Activated naive CD8-positive, alpha-beta T cell (primary cell): ENCODE measurements around the gene ASCC1.

ENCODE experiments used
- H3K27ac Mint-ChIP-seq: one replicate; pipeline ENCODE4 v1.8.0; 2021; ENCODE audit warnings: mixed read lengths
- H3K27me3 Mint-ChIP-seq: one replicate; pipeline ENCODE4 v1.8.0; 2021; ENCODE audit warnings: mixed read lengths
- H3K36me3 Mint-ChIP-seq: one replicate; pipeline ENCODE4 v1.8.0; 2021; ENCODE audit warnings: mixed read lengths
- H3K4me1 Mint-ChIP-seq: one replicate; pipeline ENCODE4 v1.8.0; 2021; ENCODE audit warnings: low read depth, mixed read lengths
- H3K4me3 Mint-ChIP-seq: one replicate; pipeline ENCODE4 v1.8.0; 2021; ENCODE audit warnings: mild to moderate bottlenecking, mixed read lengths
- H3K9me3 Mint-ChIP-seq: one replicate; pipeline ENCODE4 v1.8.0; 2021; ENCODE audit warnings: low read depth, mixed read lengths

Gene ASCC1

GRCh38 chr10:72066318-72067284 is 149.5 kb downstream of the ASCC1 start:
- H3K9me3 Mint-ChIP-seq, result no peaks in the 10 kb centered on the region
- no peak overlapping the region for H3K4me3 Mint-ChIP-seq
- peaks cover 3% of the 10 kb centered on the region for H3K36me3 Mint-ChIP-seq
- peak overlapping the region; percentile 73 for H3K27ac Mint-ChIP-seq
- H3K4me1 Mint-ChIP-seq, result peaks cover 31% of the 10 kb centered on the region
- H3K27me3 Mint-ChIP-seq, result no peaks in the 10 kb centered on the region

- peaks cover 21% of the 10 kb centered on the region for H3K4me1 Mint-ChIP-seq
- no peak overlapping the region for H3K4me3 Mint-ChIP-seq
- no peaks in the 10 kb centered on the region for H3K9me3 Mint-ChIP-seq
- H3K27ac Mint-ChIP-seq, result peak overlapping the region; percentile 34
- H3K36me3 Mint-ChIP-seq, result no peaks in the 10 kb centered on the region
- no peaks in the 10 kb centered on the region for H3K27me3 Mint-ChIP-seq
Measured at GRCh38 chr10:72065439-72066025, 150.5 kb downstream of the ASCC1 start.

- Mint-ChIP-seq H3K4me1 (peaks cover 26% of the 10 kb centered on the region), H3K9me3 (no peaks in the 10 kb centered on the region), H3K27ac (peak overlapping the region; percentile 79), H3K4me3 (no peak overlapping the region), H3K36me3 (no peaks in the 10 kb centered on the region), H3K27me3 (no peaks in the 10 kb centered on the region)
Measured at GRCh38 chr10:72063703-72064391, 152.2 kb downstream of the ASCC1 start.

GRCh38 chr10:72062832-72063702 is 153.0 kb downstream of the ASCC1 start:
- Mint-ChIP-seq H3K27ac (peak overlapping the region; percentile 79), H3K27me3 (no peaks in the 10 kb centered on the region), H3K4me3 (no peak overlapping the region), H3K36me3 (no peaks in the 10 kb centered on the region), H3K9me3 (no peaks in the 10 kb centered on the region), H3K4me1 (peaks cover 31% of the 10 kb centered on the region)

DNA sequence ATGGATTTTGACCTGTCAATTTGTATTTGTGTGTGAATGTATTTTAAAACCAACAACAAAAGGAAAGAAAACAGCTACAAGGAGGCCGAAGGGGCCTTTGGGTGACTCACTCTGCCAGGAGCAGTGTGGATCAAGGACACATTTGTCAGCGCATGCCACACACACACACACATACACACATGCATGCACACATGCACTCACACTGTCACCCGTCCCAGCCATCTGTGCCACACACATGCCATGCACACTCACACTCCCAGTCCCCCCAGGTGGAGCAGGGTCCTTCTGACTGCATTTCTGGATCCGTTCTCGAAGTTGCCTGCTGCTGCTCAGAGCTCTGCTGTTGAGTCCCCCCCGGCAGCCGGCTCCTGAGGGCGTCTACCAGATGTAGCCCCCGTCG is 153.7 kb downstream of the ASCC1 start:
- Mint-ChIP-seq H3K4me1 (peaks cover 36% of the 10 kb centered on the region), H3K36me3 (no peaks in the 10 kb centered on the region), H3K27ac (peak overlapping the region; percentile 84), H3K27me3 (no peaks in the 10 kb centered on the region), H3K9me3 (no peaks in the 10 kb centered on the region), H3K4me3 (no peak overlapping the region)

GRCh38 chr10:72061930-72062329 is 154.1 kb downstream of the ASCC1 start:
- Mint-ChIP-seq H3K4me1 (peaks cover 38% of the 10 kb centered on the region), H3K27me3 (no peaks in the 10 kb centered on the region), H3K4me3 (no peak overlapping the region), H3K9me3 (no peaks in the 10 kb centered on the region), H3K36me3 (no peaks in the 10 kb centered on the region), H3K27ac (peak overlapping the region; percentile 84)

- Mint-ChIP-seq H3K4me1 (peaks cover 38% of the 10 kb centered on the region), H3K36me3 (no peaks in the 10 kb centered on the region), H3K27me3 (no peaks in the 10 kb centered on the region), H3K4me3 (no peak overlapping the region), H3K9me3 (no peaks in the 10 kb centered on the region), H3K27ac (peak overlapping the region; percentile 77)
Measured at GRCh38 chr10:72061491-72061890, 154.6 kb downstream of the ASCC1 start.

DNA sequence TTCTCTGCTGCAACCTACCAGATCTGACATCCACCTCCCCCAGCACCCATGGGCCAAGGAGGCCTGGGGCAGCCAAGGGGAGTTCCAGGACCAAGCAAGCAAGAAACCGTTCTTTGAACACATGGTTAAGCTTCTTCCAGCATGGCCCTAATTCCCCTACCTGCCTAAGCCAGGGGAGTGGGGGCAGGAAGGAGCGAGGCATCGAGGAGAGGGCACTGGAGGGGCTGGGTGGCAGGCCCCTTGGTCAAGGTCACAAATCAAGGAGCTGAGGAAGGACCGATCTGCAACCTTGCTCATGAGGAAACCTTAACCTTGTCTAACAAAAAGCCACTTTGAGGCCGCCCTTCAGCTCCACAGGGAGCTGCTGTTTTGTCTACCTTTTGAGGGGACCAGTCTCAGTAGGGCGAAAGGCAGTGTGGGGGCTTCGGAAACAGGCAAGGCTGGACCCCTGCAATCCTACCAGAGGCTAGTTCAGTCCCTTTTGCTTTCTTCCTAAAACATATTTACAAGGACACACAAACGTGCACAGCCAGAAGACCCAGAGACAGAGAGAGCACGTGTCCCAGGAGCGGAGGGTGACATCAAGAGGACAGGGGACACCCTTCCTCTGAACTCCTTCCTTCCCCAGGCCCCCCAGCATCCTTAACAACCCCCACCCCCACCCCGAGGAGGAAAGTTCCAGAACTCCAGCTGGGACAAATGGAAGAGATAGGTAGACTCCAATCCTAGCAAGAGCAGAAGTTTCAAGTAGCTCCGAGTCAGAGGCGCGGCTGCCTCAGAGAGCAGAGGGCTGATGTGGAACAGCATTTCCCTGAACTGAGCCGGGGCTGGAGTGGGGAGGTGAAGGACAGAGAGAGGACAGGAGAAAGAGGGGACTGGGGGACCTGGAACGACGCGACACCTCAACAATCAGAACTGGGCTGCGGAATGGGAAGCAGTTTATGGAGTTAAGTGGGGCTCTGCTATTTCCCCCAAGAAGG is 155.9 kb downstream of the ASCC1 start:
- H3K9me3 Mint-ChIP-seq, result no peaks in the 10 kb centered on the region
- H3K27me3 Mint-ChIP-seq, result no peaks in the 10 kb centered on the region
- H3K4me1 Mint-ChIP-seq, result peaks cover 38% of the 10 kb centered on the region
- no peak overlapping the region for H3K4me3 Mint-ChIP-seq
- peak overlapping the region; percentile 77 for H3K27ac Mint-ChIP-seq
- H3K36me3 Mint-ChIP-seq, result no peaks in the 10 kb centered on the region

GRCh38 chr10:72058989-72059842 is 156.9 kb downstream of the ASCC1 start:
- H3K9me3 Mint-ChIP-seq, result no peaks in the 10 kb centered on the region
- H3K4me3 Mint-ChIP-seq, result no peak overlapping the region
- no peaks in the 10 kb centered on the region for H3K36me3 Mint-ChIP-seq
- peaks cover 42% of the 10 kb centered on the region for H3K4me1 Mint-ChIP-seq
- peak overlapping the region; percentile 77 for H3K27ac Mint-ChIP-seq
- no peaks in the 10 kb centered on the region for H3K27me3 Mint-ChIP-seq

- Mint-ChIP-seq H3K27ac (peak overlapping the region; percentile 77), H3K4me1 (peaks cover 38% of the 10 kb centered on the region), H3K27me3 (no peaks in the 10 kb centered on the region), H3K36me3 (no peaks in the 10 kb centered on the region), H3K9me3 (no peaks in the 10 kb centered on the region), H3K4me3 (no peak overlapping the region)
Measured at GRCh38 chr10:72058347-72058898, 157.7 kb downstream of the ASCC1 start.

DNA sequence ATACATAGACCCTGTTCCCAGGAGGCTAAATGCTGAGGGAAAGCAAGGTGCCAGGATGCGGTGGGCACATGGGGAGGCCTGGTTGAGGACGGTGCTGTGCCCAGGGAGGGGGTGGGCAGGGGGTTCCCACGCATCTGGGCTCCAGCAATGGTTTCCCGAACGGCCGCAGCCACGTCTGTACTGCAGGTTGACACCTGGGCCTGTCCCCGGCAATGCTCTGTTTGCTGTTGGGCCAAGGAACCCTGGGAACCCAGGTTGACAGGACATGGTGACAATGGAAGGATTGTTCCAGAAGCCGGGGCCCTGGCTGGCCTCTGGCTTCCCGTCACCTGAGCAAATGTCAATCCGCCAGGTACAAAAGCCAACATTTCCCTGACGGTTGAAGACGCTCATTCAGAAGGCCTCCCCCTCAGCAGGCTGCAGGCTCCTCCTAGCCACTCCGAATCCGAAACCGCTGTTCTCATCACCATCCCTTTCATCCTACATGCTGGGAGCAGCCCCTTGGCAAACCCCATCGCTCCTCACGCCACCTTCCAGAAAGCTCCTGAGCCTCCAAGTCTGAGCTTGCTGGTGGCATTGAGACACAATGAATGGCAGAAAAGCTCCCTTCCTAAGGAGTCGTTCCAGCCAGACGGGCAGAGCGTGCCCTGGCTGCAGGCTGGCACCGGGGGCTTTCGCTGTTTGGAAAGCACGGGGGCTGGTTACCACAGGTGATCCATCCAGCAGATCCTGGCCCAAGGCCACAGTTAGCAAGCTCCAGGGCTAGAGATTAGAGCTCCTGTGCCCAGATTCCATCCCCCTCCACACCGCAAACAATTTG is 158.9 kb downstream of the ASCC1 start:
- H3K27ac Mint-ChIP-seq, result peak overlapping the region; percentile 64
- H3K4me3 Mint-ChIP-seq, result no peak overlapping the region
- no peaks in the 10 kb centered on the region for H3K27me3 Mint-ChIP-seq
- peaks cover 34% of the 10 kb centered on the region for H3K4me1 Mint-ChIP-seq
- H3K9me3 Mint-ChIP-seq, result no peaks in the 10 kb centered on the region
- H3K36me3 Mint-ChIP-seq, result no peaks in the 10 kb centered on the region

DNA sequence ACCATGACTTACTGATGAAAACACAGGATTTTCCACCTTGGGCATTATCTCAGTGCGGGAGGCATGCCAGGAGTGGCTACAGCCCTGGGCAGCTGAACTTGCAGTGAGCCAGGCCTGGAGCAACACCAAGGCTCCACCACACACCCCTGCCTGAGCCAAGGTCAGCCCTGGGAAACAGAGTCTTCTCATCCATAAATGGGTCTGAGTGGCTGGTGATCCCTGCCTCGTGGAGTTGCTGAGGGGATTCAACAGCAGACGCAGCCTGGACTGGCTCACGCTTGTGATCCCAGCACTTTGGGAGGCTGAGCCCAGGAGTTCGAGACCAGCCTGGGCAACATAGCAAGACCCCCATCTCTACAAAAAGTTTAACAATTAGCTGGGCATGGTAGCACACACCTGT is 160.0 kb downstream of the ASCC1 start:
- Mint-ChIP-seq H3K27ac (no peak overlapping the region), H3K36me3 (no peaks in the 10 kb centered on the region), H3K4me3 (no peak overlapping the region), H3K4me1 (peaks cover 31% of the 10 kb centered on the region), H3K9me3 (no peaks in the 10 kb centered on the region), H3K27me3 (no peaks in the 10 kb centered on the region)
